A549 (cell line): ENCODE measurements around the gene TYW3. TPM values are rescaled to one million over a fixed set of nuclear protein-coding genes. Genes with fewer than 3 reads are reported as not detected.

Experiments used
- ATAC-seq, 2 experiments: fragments of 200-7000 bp in 1 of 2; fragments of >200 bp in 1 of 2; cut with Nextera tagmentation in 1 of 2; cut with Tn5 transposase in 1 of 2; 3 replicates each; pipeline versions ENCODE4 v1.8.0 to v1.9.1; 2018 to 2020; ENCODE audit warnings: mild to moderate bottlenecking in 1 of 2, moderate library complexity in 1 of 2
- CTCF ChIA-PET: fragments of 300-600 bp; sonication (Branson Sonifier 250); formaldehyde crosslinking; extraction: SDS; loops from one replicate; lab custom pipeline; 2021; ENCODE audit warnings: antibody characterized with exemption, inconsistent platforms; lab: Yijun Ruan, JAX
- POLR2A ChIA-PET: fragments of 350-600 bp; formaldehyde crosslinking; extraction: SDS; loops from one replicate; lab custom pipeline; 2021; ENCODE audit warnings: antibody characterized with exemption, inconsistent platforms; lab: Yijun Ruan, JAX
- DNase-seq, 2 experiments: peaks; one replicate each; pipeline versions ENCODE4 v3.0.0 to v3.0.0-alpha.2; 2011 to 2016; ENCODE audit warnings: low read depth in 1 of 2, low spot score in 1 of 2
- FAIRE-seq: peaks from 2 replicates; lab custom pipeline; 2011; peaks lifted over from hg19 to GRCh38; lab: Jason Lieb, UNC
- H3K27ac ChIP-seq, 2 experiments: fragments of >200 bp; sonication (Bioruptor Twin); formaldehyde crosslinking; 3 replicates each; pipeline ENCODE4 v1.5.1; 2016 to 2017
- H3K4me1 ChIP-seq: fragments of >200 bp; sonication (Bioruptor Twin); formaldehyde crosslinking; 3 replicates; pipeline ENCODE4 v1.6.1; 2016
- H3K4me2 ChIP-seq: fragments of >200 bp; sonication (Bioruptor Twin); formaldehyde crosslinking; 3 replicates; pipeline ENCODE4 v1.6.1; 2016
- H3K4me3 ChIP-seq: fragments of >200 bp; sonication (Bioruptor Twin); formaldehyde crosslinking; 3 replicates; pipeline ENCODE4 v1.5.1; 2016
- H3K9me3 ChIP-seq: fragments of >200 bp; sonication (Bioruptor Twin); formaldehyde crosslinking; 3 replicates; pipeline ENCODE4 v1.6.1; 2016
- CEBPB ChIP-seq, 2 experiments: fragments of >200 bp in 1 of 2; sonication (Bioruptor Twin) in 1 of 2; formaldehyde crosslinking in 1 of 2; IDR thresholded peaks; 2 replicates each; pipeline ENCODE4 v1.6.1; 2012 to 2016
- CHD2 ChIP-seq: fragments of 150-350 bp; IDR thresholded peaks from 2 replicates; pipeline ENCODE4 v1.6.1; 2014; ENCODE audit warnings: low read length; ENCODE audit not compliant: partially characterized antibody
- CHD4 ChIP-seq: fragments of 200-600 bp; sonication (generic); IDR thresholded peaks from 2 replicates; pipeline ENCODE4 v1.6.1; 2016; ENCODE audit warnings: antibody characterized with exemption, mild to moderate bottlenecking, borderline replicate concordance
- EHF ChIP-seq: fragments of 250-450 bp; sonication (Bioruptor Pico); IDR thresholded peaks from 2 replicates; pipeline ENCODE4 v1.5.0; 2020; ENCODE audit warnings: mild to moderate bottlenecking
- EP300 ChIP-seq, 2 experiments: fragments of >200 bp; sonication (Bioruptor Twin); formaldehyde crosslinking; IDR thresholded peaks; 2 replicates in 1 of 2; 3 replicates in 1 of 2; pipeline ENCODE4 v1.6.1; 2016 to 2017
- HDAC2 ChIP-seq: fragments of 200-600 bp; sonication (generic); IDR thresholded peaks from 2 replicates; pipeline ENCODE4 v1.6.1; 2016
- HOXA7 ChIP-seq: fragments of 250-450 bp; sonication (Bioruptor Pico); IDR thresholded peaks from 2 replicates; pipeline ENCODE4 v1.5.0; 2020; ENCODE audit warnings: mild to moderate bottlenecking, moderate library complexity
- JUNB ChIP-seq: fragments of >200 bp; sonication (Bioruptor Twin); formaldehyde crosslinking; IDR thresholded peaks from 2 replicates; pipeline ENCODE4 v1.6.1; 2016
- MAFK ChIP-seq: fragments of 450-650 bp; IDR thresholded peaks from 2 replicates; pipeline ENCODE4 v1.6.1; 2014; ENCODE audit not compliant: partially characterized antibody
- NFE2L2 ChIP-seq: fragments of 150-350 bp; conservative IDR thresholded peaks from 2 replicates; pipeline ENCODE4 v1.6.1; 2014; ENCODE audit warnings: low read length
- NPAS2 ChIP-seq: fragments of 250-450 bp; sonication (Bioruptor Pico); IDR thresholded peaks from 2 replicates; pipeline ENCODE4 v1.8.0; 2022; ENCODE audit warnings: mild to moderate bottlenecking, moderate library complexity, borderline replicate concordance
- NR3C1 ChIP-seq: fragments of >200 bp; sonication (Bioruptor Twin); formaldehyde crosslinking; IDR thresholded peaks from 3 replicates; pipeline ENCODE4 v1.6.1; 2017
- PBX3 ChIP-seq: IDR thresholded peaks from 2 replicates; pipeline ENCODE4 v1.6.1; 2012
- RAD21 ChIP-seq, 2 experiments: fragments of >200 bp in 1 of 2; sonication (Bioruptor Twin) in 1 of 2; formaldehyde crosslinking in 1 of 2; IDR thresholded peaks in 1 of 2; conservative IDR thresholded peaks in 1 of 2; 2 replicates in 1 of 2; 3 replicates in 1 of 2; pipeline ENCODE4 v1.6.1; 2012 to 2018; ENCODE audit warnings: inconsistent platforms in 1 of 2
- SMC3 ChIP-seq: fragments of >200 bp; sonication (Bioruptor Twin); formaldehyde crosslinking; IDR thresholded peaks from 3 replicates; pipeline ENCODE4 v1.6.1; 2018; ENCODE audit warnings: inconsistent platforms
- ZFP36 ChIP-seq: fragments of 450-650 bp; IDR thresholded peaks from 2 replicates; pipeline ENCODE4 v1.6.1; 2014; ENCODE audit warnings: borderline replicate concordance; ENCODE audit not compliant: partially characterized antibody
- WGBS: methylation state at CpG from one replicate; pipeline ENCODE4 v1.1.6; 2017; ENCODE audit errors: missing lambda C conversion rate; 5-methylcytosine and 5-hydroxymethylcytosine counted together
- polyA plus RNA-seq, 4 experiments: library from polyadenylated mRNA; depleted of rRNA in 3 of 4; stranded (reverse); fragments of >200 nt; fragmentation: RNase III in 1 of 4; extraction: RNeasy Plus Mini Kit Qiagen cat#74134 plus additional on column Dnase treatment in 1 of 4; gene quantifications; 2 replicates in 3 of 4; 3 replicates in 1 of 4; pipeline ENCODE4 v1.2.3, GENCODE V29; 2011 to 2017
- TF ChIP-seq, protein P1 (sequence below): fragments of 250-450 bp; sonication (Bioruptor Pico); IDR thresholded peaks from 2 replicates; pipeline ENCODE4 v1.5.0; 2020; ENCODE audit warnings: low read depth, mild to moderate bottlenecking, moderate library complexity

Gene TYW3
- polyA plus RNA-seq, 2 of the 4 experiments (the other 2 are of a cell fraction): 17.1 to 33.1 TPM

- Histone ChIP-seq H3K27ac (0 out of 6 replicates have a peak overlapping the region, but pooled peaks of 1 of the 2 experiments have one; percentile 40), H3K9me3 (no peaks in the 10 kb centered on the region), H3K4me3 (no peak overlapping the region), H3K4me1 (peaks cover 7% of the 10 kb centered on the region; the same call in 1 of the 3 replicates), H3K4me2 (0 out of 3 replicates have a peak overlapping the region, but pooled peaks have one; percentile 1)
- no peak for TF ChIP-seq ZFP36
- TF ChIP-seq MAFK: peak; percentile 25
- no peak for TF ChIP-seq JUNB
- no peak for TF ChIP-seq HOXA7 (CRISPR knock-in tag)
- no peak for TF ChIP-seq HDAC2
- FAIRE-seq (no peak), ATAC-seq (no peak), DNase-seq (no peak)
- 10% methylated on average over 1 of the region's 1 CpG for WGBS
- CTCF ChIA-PET: no interaction called here
- POLR2A ChIA-PET: no interaction called here
Observed at GRCh38 chr1:74714429-74715235, 18.3 kb upstream of the TYW3 start.

DNA sequence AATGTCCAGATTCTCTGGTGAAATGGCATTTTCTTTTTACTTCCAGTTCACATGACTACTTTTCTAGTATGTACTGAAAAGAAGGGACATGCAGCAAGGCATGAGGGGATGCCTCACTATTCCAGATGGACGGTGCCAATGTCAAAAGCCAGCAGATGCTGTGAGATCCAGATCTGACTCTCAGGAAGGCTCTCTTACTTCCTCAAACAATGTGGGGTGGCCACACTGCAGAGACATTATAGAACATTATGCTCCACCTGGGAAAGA, 17.8 kb upstream of the TYW3 start:
- peaks cover 7% of the 10 kb centered on the region; the same call in 1 of the 3 replicates for H3K4me1 ChIP-seq
- ChIA-PET POLR2A (no interaction called here), CTCF (no interaction called here)
- DNase-seq (no peak), FAIRE-seq (no peak), ATAC-seq (no peak)
- 90% methylated on average over 1 of the region's 1 CpG for WGBS
- TF ChIP-seq RAD21 (conservative IDR thresholded peaks at IDR 0.05 in 1 of 2, IDR thresholded peaks at IDR 0.05 in 1 of 2): no peak
- no peak for TF ChIP-seq NFE2L2
- TF ChIP-seq, protein P1, sequence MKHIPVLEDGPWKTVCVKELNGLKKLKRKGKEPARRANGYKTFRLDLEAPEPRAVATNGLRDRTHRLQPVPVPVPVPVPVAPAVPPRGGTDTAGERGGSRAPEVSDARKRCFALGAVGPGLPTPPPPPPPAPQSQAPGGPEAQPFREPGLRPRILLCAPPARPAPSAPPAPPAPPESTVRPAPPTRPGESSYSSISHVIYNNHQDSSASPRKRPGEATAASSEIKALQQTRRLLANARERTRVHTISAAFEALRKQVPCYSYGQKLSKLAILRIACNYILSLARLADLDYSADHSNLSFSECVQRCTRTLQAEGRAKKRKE (CRISPR knock-in tag): no peak
- TF ChIP-seq EHF (CRISPR knock-in tag): no peak
- no peak overlapping the region for H3K4me3 ChIP-seq
- H3K4me2 ChIP-seq: no peak overlapping the region
- H3K27ac ChIP-seq: no peak overlapping the region
- H3K9me3 ChIP-seq: no peaks in the 10 kb centered on the region

- Histone ChIP-seq H3K9me3 (no peaks in the 10 kb centered on the region), H3K4me1 (peaks cover 7% of the 10 kb centered on the region; the same call in 1 of the 3 replicates), H3K27ac (no peak overlapping the region), H3K4me2 (no peak overlapping the region), H3K4me3 (no peak overlapping the region)
- FAIRE-seq (no peak), ATAC-seq (no peak), DNase-seq (no peak)
- CTCF ChIA-PET: no interaction called here
- 62% methylated on average over 6 of the region's 6 CpGs for WGBS
- no peak for TF ChIP-seq ZFP36
- TF ChIP-seq SMC3: no peak
- TF ChIP-seq PBX3: no peak
- no peak for TF ChIP-seq HOXA7 (CRISPR knock-in tag)
- TF ChIP-seq CHD2: no peak
- TF ChIP-seq NR3C1: no peak
- TF ChIP-seq NPAS2 (CRISPR knock-in tag): no peak
- no peak for TF ChIP-seq CEBPB (IDR thresholded peaks at IDR 0.05)
- no peak for TF ChIP-seq CHD4
- no peak for TF ChIP-seq EP300 (IDR thresholded peaks at IDR 0.05)
- POLR2A ChIA-PET: no interaction called here
Observed at GRCh38 chr1:74715806-74716205, 17.1 kb upstream of the TYW3 start.

DNA sequence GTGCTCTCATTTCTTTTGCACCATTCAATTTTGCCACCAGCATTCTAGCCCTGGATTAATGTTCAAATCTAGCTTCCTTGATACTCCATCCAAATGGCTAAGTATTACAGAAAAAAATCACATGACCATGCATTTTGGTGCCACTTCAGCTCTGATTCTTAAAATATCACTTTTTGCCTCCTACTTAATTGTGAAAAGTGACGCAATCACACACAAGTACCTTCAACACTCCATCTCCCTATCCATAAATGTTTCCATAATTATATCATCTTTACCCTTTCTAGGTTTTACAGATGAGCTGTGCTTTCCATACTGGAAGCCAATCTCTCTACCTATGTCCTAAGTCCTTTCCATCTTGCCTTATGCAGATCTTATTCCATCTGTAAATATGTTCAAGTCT, 16.1 kb upstream of the TYW3 start:
- WGBS: 94% methylated on average over 1 of the region's 1 CpG
- TF ChIP-seq CHD2: no peak
- Histone ChIP-seq H3K4me3 (no peak overlapping the region), H3K9me3 (no peaks in the 10 kb centered on the region), H3K27ac (no peak overlapping the region), H3K4me2 (no peak overlapping the region), H3K4me1 (peaks cover 7% of the 10 kb centered on the region; the same call in 1 of the 3 replicates)
- no peak for DNase-seq
- no peak for FAIRE-seq
- ChIA-PET POLR2A (no interaction called here), CTCF (no interaction called here)
- ATAC-seq: no peak
